Measurements from ENCODE around the gene PSMC3IP. TPM values are rescaled to one million over a fixed set of nuclear protein-coding genes. Genes with fewer than 3 reads are reported as not detected.

Gene PSMC3IP
- total RNA-seq, 1 experiment from 2014 or later, result 37.4 TPM

DNA sequence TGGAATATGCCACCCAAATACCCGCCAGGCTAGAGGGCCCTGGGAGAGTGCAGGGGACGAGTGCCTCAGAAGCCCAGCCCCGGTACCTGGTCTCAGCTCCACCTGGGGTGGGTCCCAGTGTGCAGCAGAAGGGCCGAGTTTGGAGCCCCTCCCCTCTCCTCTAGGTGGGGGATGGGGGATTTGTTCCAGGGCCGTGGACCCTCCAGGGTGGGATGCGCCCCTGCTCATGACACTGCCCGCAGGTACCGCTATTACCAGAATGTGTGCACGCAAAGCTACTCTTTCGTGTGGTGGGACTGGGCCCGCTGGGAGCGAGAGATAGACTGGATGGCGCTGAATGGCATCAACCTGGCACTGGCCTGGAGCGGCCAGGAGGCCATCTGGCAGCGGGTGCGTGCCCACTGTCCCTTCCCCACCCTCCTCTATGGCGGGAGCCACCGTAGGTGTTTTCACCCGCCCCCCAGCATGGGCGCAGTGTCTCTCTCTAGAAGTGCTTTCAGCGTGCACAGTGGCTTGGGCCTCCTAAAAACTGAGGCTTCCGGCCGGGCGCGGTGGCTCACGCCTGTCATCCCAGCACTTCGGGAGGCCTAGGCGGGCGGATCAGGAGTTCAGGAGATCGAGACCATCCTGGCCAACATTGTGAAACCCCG is 40.2 kb downstream of the PSMC3IP start:
- Histone ChIP-seq H3K56ac (ENCODE audit: insufficient read length, low read depth, low read length) (no peak overlapping the region), H4K8ac (replicated peaks; ENCODE audit: insufficient read length, low read depth, low read length) (no peak overlapping the region), H3K4ac (ENCODE audit: low read depth, low read length) (no peak overlapping the region), H4K91ac (ENCODE audit: insufficient read length, low read depth, low read length) (no peak overlapping the region), H3K4me1 (ENCODE audit: insufficient read depth, low read length) (no peaks in the 10 kb centered on the region; the same call in 1 of the 2 replicates), H3K9me3 (ENCODE audit: control insufficient read depth, low read depth, low read length) (no peaks in the 10 kb centered on the region), H2BK15ac (ENCODE audit: low read depth, low read length) (no peak overlapping the region), H3K18ac (ENCODE audit: insufficient read length, low read depth, low read length) (no peak overlapping the region), H3K4me2 (ENCODE audit: insufficient read depth, insufficient read length, low read length) (peak overlapping the region; percentile 61), H2AFZ (ENCODE audit: low read length) (no peak overlapping the region), H2BK120ac (ENCODE audit: low read depth, low read length, poor library complexity, severe bottlenecking) (no peak overlapping the region), H3K79me1 (ENCODE audit: insufficient read depth, low read depth, low read length, poor library complexity, severe bottlenecking) (no peaks in the 10 kb centered on the region), H3K9ac (ENCODE audit: extremely low read depth, insufficient read length, low read length) (no peak overlapping the region), H3K23ac (ENCODE audit: insufficient read length, low read depth, low read length) (no peak overlapping the region), H3K14ac (ENCODE audit: insufficient read depth, low read length) (no peak overlapping the region; the same call in 1 of the 2 replicates), H4K20me1 (ENCODE audit: control insufficient read depth, insufficient read depth, insufficient read length) (no peaks in the 10 kb centered on the region), H2BK12ac (ENCODE audit: insufficient read length, low read depth, low read length) (no peak overlapping the region), H3T11ph (ENCODE audit: low read length) (no peak overlapping the region), H3K23me2 (ENCODE audit: insufficient read length, low read depth, low read length, poor library complexity, severe bottlenecking) (peaks cover 5% of the 10 kb centered on the region), H3K27me3 (ENCODE audit: insufficient read depth, low read length) (no peaks in the 10 kb centered on the region), H4K5ac (ENCODE audit: insufficient read length, low read depth, low read length) (no peak overlapping the region), H3K79me2 (ENCODE audit: insufficient read depth, low read length) (no peaks in the 10 kb centered on the region), H2AK5ac (ENCODE audit: insufficient read length, low read length) (no peak overlapping the region), H3K27ac (ENCODE audit: insufficient read length, low read depth, low read length) (no peak overlapping the region), H2BK20ac (ENCODE audit: low read depth, low read length, poor library complexity, severe bottlenecking) (no peak overlapping the region), H2BK5ac (ENCODE audit: insufficient read length, low read length) (no peak overlapping the region)
- peak overlapping the region in 1 of 3 experiments; percentile 46; a peak in 1 of 7 replicates for H3K27ac Mint-ChIP-seq
- peaks cover 11 to 19% of the 10 kb centered on the region in 2 experiments for H3K4me1 Mint-ChIP-seq
- DNase-seq, result no peak
- H3K36me3 Mint-ChIP-seq (ENCODE audit: insufficient read depth in 1 of 3, low read depth in 3 of 3), result peaks cover 0 to 24% (median 17%) of the 10 kb centered on the region in 3 experiments; a peak in 6 of 7 replicates
- TF ChIP-seq CTCF (conservative IDR thresholded peaks at IDR 0.05), result no peak
- H3K27me3 Mint-ChIP-seq (ENCODE audit: low read depth), result peaks cover 18% of the 10 kb centered on the region
- no CpG with 5 or more reads among the region's 31 CpGs for WGBS (ENCODE audit: extremely low coverage, insufficient read length, low lambda C conversion rate)
- no peaks in the 10 kb centered on the region for H3K9me3 Mint-ChIP-seq
- peak overlapping the region; percentile 77 to 86 for H3K4me3 Mint-ChIP-seq
